SU-DHL-6 (cell line): ENCODE measurements around the gene SETD6.

ENCODE experiments used
- EZH2phosphoT487 ChIP-seq: fragments of 200-600 bp; sonication (generic), shearing (Covaris generic); conservative IDR thresholded peaks from 2 replicates; pipeline ENCODE4 v1.6.1; 2018; ENCODE audit warnings: mild to moderate bottlenecking, antibody characterized with exemption, low read length, moderate library complexity, mixed read lengths
- TF ChIP-seq, protein P1 (sequence below): fragments of 200-600 bp; sonication (generic); IDR thresholded peaks from one replicate; pipeline ENCODE4 v1.5.1; 2017; ENCODE audit warnings: antibody characterized with exemption, mild to moderate bottlenecking, low read length, moderate library complexity; ENCODE audit not compliant: insufficient read depth, poor library complexity, severe bottlenecking

DNA sequence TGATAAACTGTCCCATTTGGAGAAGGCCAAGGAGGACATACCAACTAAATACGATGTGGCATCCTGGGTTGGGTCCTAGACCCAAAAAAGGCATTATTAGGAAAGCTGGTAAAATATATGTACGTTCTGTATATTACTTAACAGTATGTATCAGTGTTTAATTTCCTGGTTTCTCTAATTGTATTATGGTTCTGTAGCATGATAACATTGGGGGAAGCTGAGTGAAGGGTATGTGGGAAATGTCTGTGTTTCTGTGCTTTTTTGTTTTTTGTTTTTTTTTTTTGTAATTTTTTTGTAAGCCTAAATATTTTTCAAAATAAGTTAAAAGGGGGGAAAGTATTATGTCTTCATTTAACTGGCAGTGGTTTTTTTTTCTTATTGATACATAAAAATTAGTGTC is 36.9 kb upstream of the SETD6 start:
- TF ChIP-seq, protein P1, sequence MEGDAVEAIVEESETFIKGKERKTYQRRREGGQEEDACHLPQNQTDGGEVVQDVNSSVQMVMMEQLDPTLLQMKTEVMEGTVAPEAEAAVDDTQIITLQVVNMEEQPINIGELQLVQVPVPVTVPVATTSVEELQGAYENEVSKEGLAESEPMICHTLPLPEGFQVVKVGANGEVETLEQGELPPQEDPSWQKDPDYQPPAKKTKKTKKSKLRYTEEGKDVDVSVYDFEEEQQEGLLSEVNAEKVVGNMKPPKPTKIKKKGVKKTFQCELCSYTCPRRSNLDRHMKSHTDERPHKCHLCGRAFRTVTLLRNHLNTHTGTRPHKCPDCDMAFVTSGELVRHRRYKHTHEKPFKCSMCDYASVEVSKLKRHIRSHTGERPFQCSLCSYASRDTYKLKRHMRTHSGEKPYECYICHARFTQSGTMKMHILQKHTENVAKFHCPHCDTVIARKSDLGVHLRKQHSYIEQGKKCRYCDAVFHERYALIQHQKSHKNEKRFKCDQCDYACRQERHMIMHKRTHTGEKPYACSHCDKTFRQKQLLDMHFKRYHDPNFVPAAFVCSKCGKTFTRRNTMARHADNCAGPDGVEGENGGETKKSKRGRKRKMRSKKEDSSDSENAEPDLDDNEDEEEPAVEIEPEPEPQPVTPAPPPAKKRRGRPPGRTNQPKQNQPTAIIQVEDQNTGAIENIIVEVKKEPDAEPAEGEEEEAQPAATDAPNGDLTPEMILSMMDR = no peak
- TF ChIP-seq EZH2phosphoT487 = no peak
